SK-N-SH treated with all-trans-retinoic acid at 6 μM for 48 hours (cell line): ENCODE results near the gene PRKAG2.
A peak's percentile ranks its signal among the peaks of the same experiment; 100 is the strongest.

ENCODE experiments used
- BACH2 ChIP-seq: fragments of 250-450 bp; sonication (Bioruptor Pico); IDR thresholded peaks from 2 replicates; pipeline ENCODE4 v1.9.0; 2021; ENCODE audit warnings: mild to moderate bottlenecking, borderline replicate concordance
- CSRNP3 ChIP-seq: fragments of 250-450 bp; sonication (Bioruptor Pico); IDR thresholded peaks from 2 replicates; pipeline ENCODE4 v1.5.1; 2021; ENCODE audit warnings: mild to moderate bottlenecking, moderate library complexity
- ESRRG ChIP-seq: fragments of 250-450 bp; sonication (Bioruptor Pico); IDR thresholded peaks from 2 replicates; pipeline ENCODE4 v1.6.1; 2021; ENCODE audit warnings: mild to moderate bottlenecking
- ISL1 ChIP-seq: fragments of 250-450 bp; sonication (Bioruptor Pico); IDR thresholded peaks from 2 replicates; pipeline ENCODE4 v2.1.2; 2022; ENCODE audit warnings: mild to moderate bottlenecking, moderate library complexity
- OSR1 ChIP-seq: fragments of 250-450 bp; sonication (Bioruptor Pico); IDR thresholded peaks from 2 replicates; pipeline ENCODE4 v1.8.0; 2022; ENCODE audit warnings: moderate library complexity, mild to moderate bottlenecking, inconsistent platforms
- RARB ChIP-seq: fragments of 250-450 bp; sonication (Bioruptor Pico); IDR thresholded peaks from 2 replicates; pipeline ENCODE4 v1.8.0; 2021; ENCODE audit warnings: mild to moderate bottlenecking, moderate library complexity
- SNAI2 ChIP-seq: fragments of 250-450 bp; sonication (Bioruptor Pico); IDR thresholded peaks from 2 replicates; pipeline ENCODE4 v1.5.0; 2020; ENCODE audit warnings: mild to moderate bottlenecking, moderate library complexity
- ZC3H10 ChIP-seq: fragments of 250-450 bp; sonication (Bioruptor Pico); IDR thresholded peaks from 2 replicates; pipeline ENCODE4 v1.5.1; 2021; ENCODE audit warnings: mild to moderate bottlenecking, moderate library complexity
- ZFP30 ChIP-seq: fragments of 450-650 bp; formaldehyde crosslinking; IDR thresholded peaks from 2 replicates; pipeline ENCODE4 v1.5.0; 2022; ENCODE audit warnings: mild to moderate bottlenecking, moderate library complexity
- ZNF8 ChIP-seq: fragments of 450-650 bp; formaldehyde crosslinking; IDR thresholded peaks from 2 replicates; pipeline ENCODE4 v1.5.0; 2020; ENCODE audit warnings: mild to moderate bottlenecking, moderate library complexity

GRCh38 chr7:151615058-151615457 is 261.9 kb downstream of the PRKAG2 start:
- TF ChIP-seq ZC3H10 (CRISPR knock-in tag) = no peak
- TF ChIP-seq ZFP30 = no peak
- TF ChIP-seq CSRNP3 (CRISPR knock-in tag) = no peak
- no peak for TF ChIP-seq ESRRG (CRISPR knock-in tag)
- TF ChIP-seq BACH2 = no peak
- peak; percentile 59; the same call in 1 of the 2 replicates for TF ChIP-seq ZNF8
- TF ChIP-seq OSR1 (CRISPR knock-in tag) = no peak
- no peak for TF ChIP-seq RARB
- TF ChIP-seq SNAI2 (CRISPR knock-in tag) = no peak
- no peak for TF ChIP-seq ISL1 (CRISPR knock-in tag)
